Spleen (tissue), 7 donors: ENCODE results near the gene SERPINA1.

Experiments used
- POLR2A ChIP-seq, 3 donors: fragments of 450-650 bp; IDR thresholded peaks; one replicate each; pipeline ENCODE4 v1.5.1; 2017; ENCODE audit warnings: antibody characterized with exemption in 3 of 3, mild to moderate bottlenecking in 1 of 3
- TF ChIP-seq, protein P1 (sequence below), 11 experiments: fragments of 200-600 bp in 7 of 11; fragments of 450-650 bp in 4 of 11; sonication (generic) in 4 of 11; IDR thresholded peaks in 8 of 11; conservative IDR thresholded peaks in 3 of 11; 1 replicate in 7 of 11; 2 replicates in 4 of 11; pipeline versions ENCODE4 v1.4.0 to v1.8.0; 2016 to 2021; ENCODE audit warnings: antibody characterized with exemption in 11 of 11, inconsistent platforms in 4 of 11, mild to moderate bottlenecking in 1 of 11
- donor health status: DM: no; HTN: no; CAD: no; lungs with moderate emphysema.
- donor health status: DM: no; HTN: no; CAD: no.
- donor health status: DM: no; HTN: no; CAD: no.

DNA sequence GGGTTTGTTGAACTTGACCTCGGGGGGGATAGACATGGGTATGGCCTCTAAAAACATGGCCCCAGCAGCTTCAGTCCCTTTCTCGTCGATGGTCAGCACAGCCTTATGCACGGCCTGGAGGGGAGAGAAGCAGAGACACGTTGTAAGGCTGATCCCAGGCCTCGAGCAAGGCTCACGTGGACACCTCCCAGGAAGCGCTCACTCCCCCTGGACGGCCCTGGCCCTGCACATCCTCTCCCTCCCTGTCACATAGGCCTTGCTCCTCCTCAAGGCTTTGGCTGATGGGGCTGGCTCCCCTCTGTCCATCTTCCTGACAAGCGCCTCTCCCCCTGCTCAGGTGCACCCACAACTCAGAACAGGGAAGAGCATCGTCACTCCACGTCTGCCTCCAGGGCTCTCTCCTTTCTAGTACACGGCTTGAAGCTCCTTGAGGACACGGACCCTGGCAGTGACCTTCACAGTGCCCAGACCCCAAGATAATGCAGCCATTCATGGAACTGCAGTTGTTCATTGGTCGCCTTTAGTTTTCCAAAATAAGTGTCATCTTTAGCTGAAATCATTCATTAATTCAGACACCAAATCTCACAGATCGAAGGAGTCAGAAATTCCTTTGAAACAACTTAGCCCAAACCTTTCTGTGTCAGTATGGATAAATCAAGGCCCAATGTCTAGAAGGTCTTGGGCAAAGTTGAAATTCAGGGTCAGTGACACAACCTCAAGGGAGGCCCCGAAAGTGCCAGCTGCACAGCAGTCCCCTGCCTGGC is 9.7 kb downstream of the SERPINA1 start:
- TF ChIP-seq POLR2A (IDR thresholded peaks at IDR 0.05), result no peak
- TF ChIP-seq, protein P1, sequence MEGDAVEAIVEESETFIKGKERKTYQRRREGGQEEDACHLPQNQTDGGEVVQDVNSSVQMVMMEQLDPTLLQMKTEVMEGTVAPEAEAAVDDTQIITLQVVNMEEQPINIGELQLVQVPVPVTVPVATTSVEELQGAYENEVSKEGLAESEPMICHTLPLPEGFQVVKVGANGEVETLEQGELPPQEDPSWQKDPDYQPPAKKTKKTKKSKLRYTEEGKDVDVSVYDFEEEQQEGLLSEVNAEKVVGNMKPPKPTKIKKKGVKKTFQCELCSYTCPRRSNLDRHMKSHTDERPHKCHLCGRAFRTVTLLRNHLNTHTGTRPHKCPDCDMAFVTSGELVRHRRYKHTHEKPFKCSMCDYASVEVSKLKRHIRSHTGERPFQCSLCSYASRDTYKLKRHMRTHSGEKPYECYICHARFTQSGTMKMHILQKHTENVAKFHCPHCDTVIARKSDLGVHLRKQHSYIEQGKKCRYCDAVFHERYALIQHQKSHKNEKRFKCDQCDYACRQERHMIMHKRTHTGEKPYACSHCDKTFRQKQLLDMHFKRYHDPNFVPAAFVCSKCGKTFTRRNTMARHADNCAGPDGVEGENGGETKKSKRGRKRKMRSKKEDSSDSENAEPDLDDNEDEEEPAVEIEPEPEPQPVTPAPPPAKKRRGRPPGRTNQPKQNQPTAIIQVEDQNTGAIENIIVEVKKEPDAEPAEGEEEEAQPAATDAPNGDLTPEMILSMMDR (IDR thresholded peaks at IDR 0.05 in 8 of 11, conservative IDR thresholded peaks at IDR 0.05 in 3 of 11), result no peak
